ENCODE results near the gene NUMB. TPM values are rescaled to one million over a fixed set of nuclear protein-coding genes. Genes with fewer than 3 reads are reported as not detected.
"Not testable (repeated sequence)": the region's sequence is repeated elsewhere in the genome, so short reads cannot be mapped to it uniquely, and the experiment has no call there.

Gene NUMB
- polyA plus RNA-seq, 12 donors: 24.2 to 66.5 (median 35.0) TPM; not detected in 1

GRCh38 chr14:73365727-73366126 is 92.6 kb downstream of the NUMB start:
- DNase-seq: no peak

GRCh38 chr14:73364559-73364958 is 93.8 kb downstream of the NUMB start:
- no peak for DNase-seq

- no peak for DNase-seq
Observed at GRCh38 chr14:73359445-73359844, 98.9 kb downstream of the NUMB start.

DNA sequence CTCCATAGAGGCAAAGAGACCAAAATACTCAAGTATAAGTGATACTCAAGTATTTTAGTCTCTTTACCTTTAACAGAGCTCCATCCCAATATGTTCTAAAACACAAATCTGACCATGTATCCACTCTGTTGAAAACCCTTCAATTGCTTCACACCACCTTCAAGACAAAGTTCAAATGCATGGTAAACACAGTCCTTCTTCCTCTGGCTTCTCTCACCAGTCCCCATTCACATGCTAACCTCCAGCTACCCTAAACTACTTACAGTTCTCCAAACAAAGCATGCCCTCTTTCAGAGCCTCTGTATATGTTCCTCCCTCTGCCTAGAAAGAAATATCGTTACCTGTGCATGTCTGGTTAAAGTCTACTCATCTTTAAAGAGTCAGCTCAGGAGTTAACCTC is 100.2 kb downstream of the NUMB start:
- no peak for DNase-seq

DNA sequence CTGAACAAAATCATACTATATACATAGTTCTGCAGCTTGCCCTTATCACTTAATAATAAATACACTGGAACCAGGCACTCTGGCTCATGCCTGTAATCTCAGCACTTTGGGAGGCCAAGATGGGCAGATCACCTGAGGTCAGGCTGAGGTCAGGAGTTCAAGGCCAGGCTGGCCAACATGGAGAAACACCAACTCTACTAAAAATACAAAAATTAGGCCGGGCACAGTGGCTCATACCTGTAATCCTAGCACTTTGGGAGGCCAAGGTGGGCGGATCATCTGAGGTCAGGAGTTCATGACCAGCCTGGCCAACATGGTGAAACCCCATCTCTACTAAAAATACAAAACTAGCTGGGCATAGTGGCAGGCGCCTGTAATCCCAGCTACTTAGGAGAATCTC is 109.3 kb downstream of the NUMB start:
- not testable (repeated sequence) for DNase-seq

DNA sequence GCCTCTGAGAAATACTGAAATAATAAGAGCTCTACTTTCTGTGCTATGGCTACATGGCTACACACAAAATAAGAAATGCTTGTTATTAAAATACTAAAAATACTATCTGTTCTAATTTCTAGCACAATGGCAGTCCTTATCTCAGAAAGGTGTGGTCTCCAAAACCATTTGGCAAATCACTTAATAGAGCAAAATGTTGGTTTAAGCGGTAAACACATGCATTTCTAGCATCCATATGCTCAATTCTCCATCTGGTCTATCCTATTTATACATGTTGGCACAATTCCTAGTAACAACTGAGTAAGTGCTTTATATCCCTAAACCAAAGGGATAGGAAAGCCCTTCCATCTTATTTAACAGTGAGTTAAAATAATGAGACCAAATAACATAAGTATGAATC is 114.0 kb downstream of the NUMB start:
- DNase-seq: peak; percentile 15

DNA sequence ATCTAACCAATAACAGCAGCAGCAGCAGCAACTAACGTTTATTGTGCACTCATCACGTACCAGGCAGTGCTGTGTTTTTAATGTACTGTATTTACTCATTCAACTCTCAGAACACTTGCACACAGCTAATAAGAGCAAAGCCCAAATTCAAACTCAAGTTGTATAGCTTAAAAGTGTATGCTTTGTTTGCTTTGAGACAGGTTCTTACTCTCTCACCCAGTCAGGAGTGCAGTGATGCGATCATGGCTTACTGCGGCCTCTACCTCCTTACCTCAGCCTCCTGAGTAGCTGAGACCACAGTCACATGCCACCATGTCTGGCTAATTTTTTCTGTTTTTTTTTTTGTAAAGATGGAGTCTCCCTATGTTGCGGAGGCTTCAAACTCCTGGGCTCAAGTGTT is 115.7 kb downstream of the NUMB start:
- no peak for DNase-seq

- no peak for DNase-seq
Observed at GRCh38 chr14:73339846-73340595, 118.3 kb downstream of the NUMB start.

- DNase-seq: no peak
Observed at GRCh38 chr14:73339206-73339605, 119.1 kb downstream of the NUMB start.

DNA sequence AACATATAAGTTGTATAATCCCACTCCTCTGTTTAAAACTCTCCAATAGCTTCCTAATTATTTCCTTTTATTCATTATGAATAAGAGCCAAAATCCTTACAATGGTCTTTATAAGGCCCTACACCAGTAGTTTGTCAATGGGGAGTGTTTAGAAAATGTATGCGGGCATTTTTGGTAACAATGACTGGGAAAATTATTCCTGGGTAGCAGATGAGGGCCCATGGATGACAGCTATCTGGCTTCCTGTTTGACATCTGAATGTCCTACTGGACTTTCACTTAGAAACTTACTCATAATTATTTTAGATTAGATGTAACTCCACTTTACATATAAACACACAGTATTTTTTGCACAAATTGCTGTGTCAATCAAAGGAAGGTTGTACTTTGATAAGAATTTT is 119.8 kb downstream of the NUMB start:
- DNase-seq: no peak

- no peak for DNase-seq
Observed at GRCh38 chr14:73333031-73333430, 125.3 kb downstream of the NUMB start.

DNA sequence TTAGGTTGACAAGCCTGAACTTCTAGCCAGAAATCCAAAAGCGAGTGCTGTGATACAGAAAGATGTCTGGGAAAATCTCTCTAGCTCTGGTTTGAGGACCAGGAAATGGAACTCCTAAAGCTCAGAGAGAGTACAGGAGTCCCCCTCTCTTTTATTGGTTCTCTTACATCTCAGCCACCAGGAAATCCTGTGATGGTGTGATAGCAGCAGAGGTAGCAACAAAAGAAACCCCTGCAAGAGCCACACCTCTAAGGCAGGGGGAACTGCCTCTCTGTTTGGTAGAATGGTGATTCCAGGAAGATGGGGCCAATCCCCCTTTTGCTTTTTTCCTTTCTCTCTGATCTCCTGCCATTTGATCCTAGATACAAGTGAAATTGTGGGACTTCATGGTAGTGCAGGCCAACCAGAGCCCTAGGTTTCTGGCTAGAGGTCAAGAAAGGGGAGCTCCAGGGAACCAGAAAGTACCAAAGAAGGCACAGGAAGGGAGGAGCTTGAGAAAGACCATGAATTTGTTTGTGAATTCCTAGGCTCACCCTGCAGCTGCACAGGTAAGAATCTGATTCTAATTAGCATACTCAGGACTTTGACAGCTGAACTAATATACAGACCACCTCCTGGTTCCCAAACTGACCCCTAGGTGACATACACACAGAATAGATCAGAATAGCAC is 132.6 kb downstream of the NUMB start:
- no peak for DNase-seq

GRCh38 chr14:73325063-73325462 is 133.3 kb downstream of the NUMB start:
- DNase-seq: no peak

GRCh38 chr14:73324533-73324932 is 133.8 kb downstream of the NUMB start:
- no peak for DNase-seq

DNA sequence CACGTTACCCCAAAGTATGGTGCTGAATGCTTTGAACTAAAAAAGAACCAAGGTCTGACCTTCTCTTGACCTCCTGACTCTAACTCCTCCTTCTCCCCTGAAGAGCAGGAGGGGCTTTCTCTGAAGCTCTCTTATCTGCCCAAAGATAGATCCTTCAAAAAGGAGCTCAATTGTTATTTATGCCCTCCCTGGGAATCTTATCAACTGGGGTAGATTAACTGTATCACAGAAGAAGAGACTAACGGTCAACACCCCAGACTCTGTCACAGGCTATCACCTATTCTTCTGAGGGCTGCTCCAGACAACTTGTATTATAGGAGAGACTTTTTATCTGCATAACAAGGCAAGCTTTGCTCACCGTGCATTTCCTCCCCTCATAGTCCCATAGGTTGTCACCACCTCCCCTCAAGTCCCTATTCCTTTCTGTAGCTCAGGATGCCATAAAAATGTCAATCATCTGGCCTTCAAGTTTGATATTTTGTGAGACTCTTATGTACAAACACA is 134.4 kb downstream of the NUMB start:
- no peak for DNase-seq

DNA sequence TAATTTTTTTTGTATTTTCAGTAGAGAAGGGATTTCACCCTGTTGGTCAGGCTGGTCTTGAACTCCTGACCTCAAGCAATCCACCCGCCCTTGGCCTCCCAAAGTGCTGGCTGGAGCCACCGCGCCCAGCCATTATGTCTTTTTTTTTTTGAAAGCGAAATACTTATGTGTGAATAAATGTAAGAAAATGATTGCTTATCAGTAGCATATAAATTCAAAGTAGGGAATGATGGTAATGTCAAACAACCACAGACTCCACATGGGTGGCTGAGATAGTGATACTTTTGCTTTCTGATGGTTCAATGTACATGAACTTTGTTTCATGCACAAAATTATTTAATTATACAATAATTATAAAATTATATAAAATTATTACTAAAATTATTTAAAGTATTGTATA is 145.2 kb downstream of the NUMB start:
- no peak for DNase-seq

DNA sequence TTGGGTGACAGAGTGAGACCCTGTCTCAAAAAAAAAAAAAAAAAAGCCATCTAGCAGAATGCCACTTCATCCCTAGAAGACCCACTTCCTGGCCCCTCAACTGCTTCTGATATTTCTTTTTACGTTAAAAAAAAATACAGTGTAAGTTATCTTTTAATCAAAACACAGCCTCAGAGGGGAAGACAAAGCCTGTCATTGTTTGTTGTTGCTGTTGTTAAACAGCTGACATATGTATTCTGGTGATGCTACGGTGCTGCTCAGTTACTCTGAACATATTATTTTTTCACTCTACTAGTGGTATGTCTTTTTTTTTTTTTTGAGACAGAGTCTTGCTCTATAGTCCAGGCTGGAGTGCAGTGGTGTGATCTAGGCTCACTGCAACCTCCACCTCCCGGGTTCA is 145.7 kb downstream of the NUMB start:
- no peak for DNase-seq

GRCh38 chr14:73311708-73312030 is 146.7 kb downstream of the NUMB start:
- no peak for DNase-seq

DNA sequence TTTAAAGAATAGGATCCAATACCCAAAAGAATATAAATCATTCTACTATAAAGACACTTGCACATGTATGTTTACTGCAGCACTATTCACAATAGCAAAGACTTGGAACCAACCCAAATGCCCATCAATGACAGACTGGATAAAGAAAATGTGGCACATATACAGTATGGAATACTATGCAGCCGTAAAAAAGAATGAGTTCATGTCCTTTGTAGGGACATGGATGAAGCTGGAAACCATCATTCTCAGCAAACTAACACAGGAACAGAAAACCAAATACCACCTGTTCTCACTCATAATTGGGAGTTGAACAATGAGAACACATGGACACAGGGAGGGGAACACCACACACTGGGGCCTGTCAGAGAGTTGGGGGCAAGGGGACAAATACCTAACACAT is 149.1 kb downstream of the NUMB start:
- DNase-seq: not testable (repeated sequence)

GRCh38 chr14:73307261-73307660 is 151.1 kb downstream of the NUMB start:
- DNase-seq: no peak

GRCh38 chr14:73305499-73305898 is 152.8 kb downstream of the NUMB start:
- no peak for DNase-seq

GRCh38 chr14:73295198-73295796 is 163.0 kb downstream of the NUMB start:
- no peak for DNase-seq
